Endodermal cell (in vitro differentiated cells): ENCODE measurements around the gene SLCO1A2. TPM values are rescaled to one million over a fixed set of nuclear protein-coding genes. Genes with fewer than 3 reads are reported as not detected.

Experiments
- DNase-seq: peaks from one replicate; pipeline ENCODE4 v3.0.0-alpha.2; 2017
- H3K27ac ChIP-seq: 2 replicates; pipeline ENCODE4 v1.5.1; 2013; ENCODE audit warnings: mild to moderate bottlenecking, low read depth, low read length, moderate library complexity
- H3K27me3 ChIP-seq: 2 replicates; pipeline ENCODE4 v1.6.1; 2013; ENCODE audit warnings: mild to moderate bottlenecking, low read length, moderate library complexity; ENCODE audit not compliant: insufficient read depth, control insufficient read depth, poor library complexity, severe bottlenecking
- H3K36me3 ChIP-seq: 2 replicates; pipeline ENCODE4 v1.7.0; 2013; ENCODE audit warnings: mild to moderate bottlenecking, low read length, moderate library complexity; ENCODE audit not compliant: control insufficient read depth, insufficient read depth
- H3K4me1 ChIP-seq: one replicate; pipeline ENCODE4 v1.7.0; 2013; ENCODE audit warnings: low read length; ENCODE audit not compliant: control insufficient read depth, insufficient read depth
- H3K4me3 ChIP-seq: 2 replicates; pipeline ENCODE4 v1.5.1; 2013; ENCODE audit warnings: mild to moderate bottlenecking, low read length, moderate library complexity
- H3K9ac ChIP-seq: 2 replicates; pipeline ENCODE4 v1.6.1; 2013; ENCODE audit warnings: mild to moderate bottlenecking, low read length, moderate library complexity; ENCODE audit not compliant: poor library complexity, severe bottlenecking; ENCODE audit errors: extremely low read depth
- H3K9me3 ChIP-seq: 2 replicates; pipeline ENCODE4 v1.6.1; 2013; ENCODE audit warnings: mild to moderate bottlenecking, low read length, moderate library complexity; ENCODE audit not compliant: control insufficient read depth
- H3K27ac Mint-ChIP-seq: 2 replicates; pipeline ENCODE4 v1.8.0; 2020; ENCODE audit warnings: mixed read lengths
- H3K27me3 Mint-ChIP-seq: 2 replicates; pipeline ENCODE4 v1.8.0; 2021; ENCODE audit warnings: mild to moderate bottlenecking, mixed read lengths; ENCODE audit not compliant: insufficient read depth
- H3K36me3 Mint-ChIP-seq: 2 replicates; pipeline ENCODE4 v1.8.0; 2020; ENCODE audit warnings: low read depth, mixed read lengths
- H3K4me1 Mint-ChIP-seq: 2 replicates; pipeline ENCODE4 v1.8.0; 2020; ENCODE audit warnings: mixed read lengths
- H3K4me3 Mint-ChIP-seq: 2 replicates; pipeline ENCODE4 v1.8.0; 2020; ENCODE audit warnings: mild to moderate bottlenecking, moderate library complexity, mixed read lengths
- H3K9me3 Mint-ChIP-seq: 2 replicates; pipeline ENCODE4 v1.8.0; 2020; ENCODE audit warnings: mild to moderate bottlenecking, mixed read lengths
- WGBS, 2 experiments: methylation state at CpG; one replicate each; pipeline versions ENCODE4 v1.1.5 to v1.1.7; 2013; ENCODE audit warnings: missing lambda C conversion rate in 2 of 2, mixed read lengths in 1 of 2; ENCODE audit not compliant: insufficient coverage in 1 of 2, insufficient read length in 1 of 2; 5-methylcytosine and 5-hydroxymethylcytosine counted together
- total RNA-seq, 2 donors: library from RNA; stranded (reverse); fragmentation: NEBNext Ultra II Directional in 1 of 2; extraction: Animal tissue kit (Norgen Biotek cat#: 25700) in 1 of 2; gene quantifications; 2 replicates in 1 of 2; 3 replicates in 1 of 2; pipeline ENCODE4 v1.2.1, GENCODE V29; 2021
- TF ChIP-seq, protein P1 (sequence below): fragments of 200-600 bp; sonication (generic); conservative IDR thresholded peaks from 2 replicates; pipeline ENCODE4 v1.5.0; 2021; ENCODE audit warnings: antibody characterized with exemption, mild to moderate bottlenecking

Gene SLCO1A2
- total RNA-seq, 2 donors from 2014 or later: 7.3 to 35.4 TPM

DNA sequence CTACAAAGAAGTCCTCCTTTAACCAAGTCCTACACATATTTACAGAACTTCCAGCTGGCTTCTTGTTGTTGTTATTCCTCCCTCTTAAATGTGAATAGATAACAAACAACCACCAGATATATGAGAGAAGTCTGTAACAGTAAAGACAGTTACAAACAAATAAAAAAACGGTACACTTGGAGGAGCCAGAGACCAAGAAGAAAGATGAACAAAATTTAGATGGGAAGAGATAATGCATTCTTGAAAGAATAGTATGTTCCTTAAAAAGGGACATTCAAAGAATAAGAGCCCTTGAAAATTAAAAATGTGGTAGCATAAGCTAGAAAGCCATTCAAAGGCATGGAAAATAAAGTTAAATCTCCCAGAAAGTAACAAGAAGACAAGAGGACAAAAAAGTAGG, 25.9 kb downstream of the SLCO1A2 start:
- H3K36me3 Mint-ChIP-seq: peaks cover 2% of the 10 kb centered on the region
- Histone ChIP-seq H3K36me3 (no peaks in the 10 kb centered on the region), H3K9me3 (no peaks in the 10 kb centered on the region), H3K4me1 (no peaks in the 10 kb centered on the region), H3K4me3 (no peak overlapping the region), H3K27ac (no peak overlapping the region), H3K27me3 (no peaks in the 10 kb centered on the region), H3K9ac (no peak overlapping the region)
- no peak overlapping the region for H3K27ac Mint-ChIP-seq
- DNase-seq: no peak
- 97 to 100% methylated on average over 1 of the region's 1 CpG for WGBS, 2 experiments
- H3K4me3 Mint-ChIP-seq: no peak overlapping the region
- TF ChIP-seq, protein P1, sequence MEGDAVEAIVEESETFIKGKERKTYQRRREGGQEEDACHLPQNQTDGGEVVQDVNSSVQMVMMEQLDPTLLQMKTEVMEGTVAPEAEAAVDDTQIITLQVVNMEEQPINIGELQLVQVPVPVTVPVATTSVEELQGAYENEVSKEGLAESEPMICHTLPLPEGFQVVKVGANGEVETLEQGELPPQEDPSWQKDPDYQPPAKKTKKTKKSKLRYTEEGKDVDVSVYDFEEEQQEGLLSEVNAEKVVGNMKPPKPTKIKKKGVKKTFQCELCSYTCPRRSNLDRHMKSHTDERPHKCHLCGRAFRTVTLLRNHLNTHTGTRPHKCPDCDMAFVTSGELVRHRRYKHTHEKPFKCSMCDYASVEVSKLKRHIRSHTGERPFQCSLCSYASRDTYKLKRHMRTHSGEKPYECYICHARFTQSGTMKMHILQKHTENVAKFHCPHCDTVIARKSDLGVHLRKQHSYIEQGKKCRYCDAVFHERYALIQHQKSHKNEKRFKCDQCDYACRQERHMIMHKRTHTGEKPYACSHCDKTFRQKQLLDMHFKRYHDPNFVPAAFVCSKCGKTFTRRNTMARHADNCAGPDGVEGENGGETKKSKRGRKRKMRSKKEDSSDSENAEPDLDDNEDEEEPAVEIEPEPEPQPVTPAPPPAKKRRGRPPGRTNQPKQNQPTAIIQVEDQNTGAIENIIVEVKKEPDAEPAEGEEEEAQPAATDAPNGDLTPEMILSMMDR: no peak
- no peaks in the 10 kb centered on the region for H3K27me3 Mint-ChIP-seq
- no peaks in the 10 kb centered on the region for H3K9me3 Mint-ChIP-seq
- H3K4me1 Mint-ChIP-seq: no peaks in the 10 kb centered on the region

DNA sequence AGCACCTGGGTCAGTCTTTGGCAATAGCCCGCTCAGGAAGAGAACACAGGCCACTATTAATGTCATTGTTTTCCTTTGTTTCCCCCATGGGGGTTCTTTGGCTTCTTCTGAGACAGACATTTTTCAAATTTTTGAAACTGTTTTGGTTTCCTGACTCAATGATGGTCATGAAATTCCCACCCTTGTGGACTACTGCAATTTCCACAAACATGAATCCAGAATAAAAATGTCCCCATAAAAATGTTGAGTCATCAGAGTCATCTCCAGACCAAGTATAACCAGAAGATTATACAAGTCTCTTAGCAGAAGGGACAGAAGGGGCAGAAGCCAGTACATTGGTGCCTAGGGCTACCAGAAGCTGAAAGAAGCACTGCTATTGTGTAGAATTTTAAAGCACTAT, 29.1 kb downstream of the SLCO1A2 start:
- H3K27me3 ChIP-seq: no peaks in the 10 kb centered on the region
- H3K27ac Mint-ChIP-seq: no peak overlapping the region
- no peaks in the 10 kb centered on the region for H3K9me3 ChIP-seq
- no peaks in the 10 kb centered on the region for H3K27me3 Mint-ChIP-seq
- WGBS, 2 experiments: 80 to 97% methylated on average over 1 of the region's 1 CpG
- no peak overlapping the region for H3K27ac ChIP-seq
- TF ChIP-seq, protein P1: no peak
- no peaks in the 10 kb centered on the region for H3K36me3 ChIP-seq
- no peak for DNase-seq
- no peak overlapping the region for H3K4me3 Mint-ChIP-seq
- H3K9ac ChIP-seq: no peak overlapping the region
- H3K4me1 Mint-ChIP-seq: no peaks in the 10 kb centered on the region
- no peaks in the 10 kb centered on the region for H3K9me3 Mint-ChIP-seq
- no peak overlapping the region for H3K4me3 ChIP-seq
- H3K36me3 Mint-ChIP-seq: peaks cover 2% of the 10 kb centered on the region
- no peaks in the 10 kb centered on the region for H3K4me1 ChIP-seq

DNA sequence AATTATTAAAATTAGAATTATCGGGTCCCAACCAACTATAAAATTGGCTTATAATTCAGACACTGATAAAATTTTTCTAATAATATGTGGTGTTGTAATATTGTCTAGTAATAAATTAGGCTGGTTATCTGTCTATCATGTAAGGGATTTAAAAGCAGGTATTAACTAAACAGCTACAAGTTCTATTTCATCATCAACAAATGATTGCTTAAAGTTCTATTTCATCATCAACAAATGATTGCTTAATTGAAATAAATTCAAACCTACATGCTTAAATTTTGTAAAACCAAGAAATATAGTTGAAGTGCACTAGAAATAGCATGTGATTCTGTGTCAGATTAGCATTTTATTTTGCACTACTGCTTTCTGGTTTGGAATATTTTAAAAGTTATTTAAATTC, 34.1 kb downstream of the SLCO1A2 start:
- H3K4me3 Mint-ChIP-seq: no peak overlapping the region
- Histone ChIP-seq H3K9ac (no peak overlapping the region), H3K36me3 (no peaks in the 10 kb centered on the region), H3K4me3 (no peak overlapping the region), H3K9me3 (no peaks in the 10 kb centered on the region), H3K27me3 (no peaks in the 10 kb centered on the region), H3K4me1 (no peaks in the 10 kb centered on the region), H3K27ac (no peak overlapping the region)
- no peak for DNase-seq
- H3K9me3 Mint-ChIP-seq: no peaks in the 10 kb centered on the region
- H3K36me3 Mint-ChIP-seq: no peaks in the 10 kb centered on the region
- TF ChIP-seq, protein P1: no peak
- no CpG with 5 or more reads among the region's 1 CpG for WGBS, 2 experiments
- no peak overlapping the region for H3K27ac Mint-ChIP-seq
- no peaks in the 10 kb centered on the region for H3K4me1 Mint-ChIP-seq
- no peaks in the 10 kb centered on the region for H3K27me3 Mint-ChIP-seq
